B cell (primary cell): ENCODE measurements around the gene CHPF2. TPM values are rescaled to one million over a fixed set of nuclear protein-coding genes. Genes with fewer than 3 reads are reported as not detected.

Experiments
- ATAC-seq: fragments of 200-7000 bp; cut with Tn5 transposase; one replicate; pipeline ENCODE4 v1.10.0; 2021; ENCODE audit warnings: low read depth, mild to moderate bottlenecking, moderate number of reproducible peaks, moderate library complexity
- CTCF ChIA-PET: fragments of 350-600 bp; sonication (Branson Sonifier 250); formaldehyde crosslinking; loops from one replicate; lab custom pipeline; 2021; ENCODE audit warnings: antibody characterized with exemption, inconsistent platforms; lab: Charles Lee
- POLR2A ChIA-PET: fragments of 350-600 bp; sonication (Branson Sonifier 250); formaldehyde crosslinking; loops from one replicate; lab custom pipeline; 2021; ENCODE audit warnings: antibody characterized with exemption; lab: Charles Lee
- DNase-seq: peaks from one replicate; pipeline ENCODE4 v3.0.0; 2013
- H2AFZ ChIP-seq: 2 replicates; pipeline ENCODE4 v1.6.1; 2012; ENCODE audit warnings: mild to moderate bottlenecking, low read depth, low read length; ENCODE audit not compliant: insufficient read depth, poor library complexity, severe bottlenecking
- H3K27ac ChIP-seq, 2 donors: 1 replicate in 1 of 2; 2 replicates in 1 of 2; pipeline ENCODE4 v1.5.1; 2012 to 2013; ENCODE audit warnings: low read length in 2 of 2, mild to moderate bottlenecking in 2 of 2, moderate library complexity in 1 of 2
- H3K27me3 ChIP-seq, 4 experiments: fragments of 200-600 bp in 1 of 4; sonication (generic) in 1 of 4; replicated peaks in 1 of 4; 1 replicate in 2 of 4; 2 replicates in 2 of 4; pipeline versions ENCODE4 v1.6.1 to v1.7.0; 2013 to 2016; ENCODE audit warnings: low read length in 3 of 4, mild to moderate bottlenecking in 2 of 4, mixed read lengths in 1 of 4, moderate library complexity in 1 of 4; ENCODE audit not compliant: insufficient read depth in 4 of 4, control insufficient read depth in 3 of 4; ENCODE audit errors: control extremely low read depth in 1 of 4
- H3K36me3 ChIP-seq, 2 experiments: replicated peaks in 1 of 2; 1 replicate in 1 of 2; 2 replicates in 1 of 2; pipeline versions ENCODE4 v1.6.1 to v1.7.1; 2013; ENCODE audit warnings: low read length in 1 of 2; ENCODE audit not compliant: insufficient read depth in 2 of 2, control insufficient read depth in 1 of 2; ENCODE audit errors: control extremely low read depth in 1 of 2, extremely low read depth in 1 of 2
- H3K4me1 ChIP-seq, 2 donors: fragments of 200-600 bp in 1 of 2; sonication (generic) in 1 of 2; 1 replicate in 1 of 2; 2 replicates in 1 of 2; pipeline versions ENCODE4 v1.5.1 to v1.6.1; 2013 to 2017; ENCODE audit warnings: low read length in 2 of 2; ENCODE audit not compliant: control insufficient read depth in 2 of 2, insufficient read depth in 2 of 2
- H3K4me2 ChIP-seq: replicated peaks from 2 replicates; pipeline ENCODE3; 2012; ENCODE audit warnings: mild to moderate bottlenecking, low read depth, low read length; ENCODE audit not compliant: poor library complexity, severe bottlenecking
- H3K4me3 ChIP-seq, 5 experiments: fragments of 200-600 bp in 1 of 5; sonication (generic) in 1 of 5; 1 replicate in 3 of 5; 2 replicates in 2 of 5; pipeline versions ENCODE4 v1.5.1 to v1.7.0; 2011 to 2016; ENCODE audit warnings: low read length in 4 of 5, mild to moderate bottlenecking in 4 of 5, low read depth in 2 of 5, control low read depth in 1 of 5, moderate library complexity in 1 of 5; ENCODE audit not compliant: insufficient read depth in 1 of 5; ENCODE audit errors: control extremely low read depth in 1 of 5, extremely low read depth in 1 of 5
- H3K79me2 ChIP-seq: fragments of 200-600 bp; sonication (generic); one replicate; pipeline ENCODE4 v1.6.0; 2016; ENCODE audit warnings: low read length; ENCODE audit not compliant: control insufficient read depth, insufficient read depth
- H3K9ac ChIP-seq: fragments of 200-600 bp; sonication (generic); 2 replicates; pipeline ENCODE4 v1.6.1; 2017; ENCODE audit warnings: mild to moderate bottlenecking, low read length, moderate library complexity
- H3K9me3 ChIP-seq, 3 donors: one replicate each; pipeline versions ENCODE4 v1.6.1 to v1.7.1; 2013; ENCODE audit warnings: low read length in 2 of 3; ENCODE audit not compliant: control insufficient read depth in 2 of 3, insufficient read depth in 1 of 3; ENCODE audit errors: control extremely low read depth in 1 of 3
- H4K20me1 ChIP-seq: 2 replicates; pipeline ENCODE4 v1.6.0; 2012; ENCODE audit warnings: mild to moderate bottlenecking, low read length; ENCODE audit not compliant: insufficient read depth, control insufficient read depth, poor library complexity, severe bottlenecking
- H3K27ac Mint-ChIP-seq: one replicate; pipeline ENCODE4 v1.8.0; 2021; ENCODE audit warnings: mixed read lengths
- H3K27me3 Mint-ChIP-seq: one replicate; pipeline ENCODE4 v1.8.0; 2021; ENCODE audit warnings: mixed read lengths
- H3K4me1 Mint-ChIP-seq: one replicate; pipeline ENCODE4 v1.8.0; 2021; ENCODE audit warnings: mixed read lengths
- H3K4me3 Mint-ChIP-seq: one replicate; pipeline ENCODE4 v1.8.0; 2021; ENCODE audit warnings: mixed read lengths
- H3K9me3 Mint-ChIP-seq: one replicate; pipeline ENCODE4 v1.8.0; 2022; ENCODE audit warnings: mixed read lengths; ENCODE audit not compliant: insufficient read depth
- CTCF ChIP-seq: fragments of 200-600 bp; IDR thresholded peaks from one replicate; pipeline ENCODE4 v1.8.0; 2022; ENCODE audit warnings: antibody characterized with exemption, mild to moderate bottlenecking
- EZH2 ChIP-seq: IDR thresholded peaks from 2 replicates; pipeline ENCODE4 v1.6.1; 2012; ENCODE audit warnings: borderline replicate concordance, low read depth, mild to moderate bottlenecking, moderate library complexity, low read length; ENCODE audit not compliant: insufficient read depth, poor library complexity, severe bottlenecking
- WGBS: methylation state at CpG from one replicate; pipeline ENCODE4 v1.1.5; 2013; ENCODE audit warnings: missing lambda C conversion rate; ENCODE audit not compliant: insufficient coverage; 5-methylcytosine and 5-hydroxymethylcytosine counted together
- intact Hi-C: fragments of 100-400 bp; cut with micrococcal nuclease; formaldehyde crosslinking; loops from one replicate; pipeline ENCODE4 v1.10.0; 2022
- polyA plus RNA-seq: library from polyadenylated mRNA; depleted of rRNA; stranded (reverse); fragments of >200 nt; gene quantifications from 2 replicates; pipeline ENCODE4 v1.2.3, GENCODE V29; 2012
- total RNA-seq, 2 donors: library from RNA; stranded (reverse); fragments of 120-200 nt in 1 of 2; gene quantifications; 1 replicate in 1 of 2; 2 replicates in 1 of 2; pipeline versions ENCODE4 v1.2.3 to v1.2.4, GENCODE V29; 2013 to 2022

The CHPF2 gene
- total and polyA plus RNA-seq, 2 donors (not counting 1 experiment from before 2014, with no cell fraction given), result 39.4 to 39.9 TPM

GRCh38 chr7:151265351-151265931, 33.2 kb downstream of the CHPF2 start:
- intact Hi-C loops, result no loop called here

More at GRCh38 chr7:151265351-151265931, 33.2 kb downstream of the CHPF2 start:
- Histone ChIP-seq H3K4me1 (no peaks in the 10 kb centered on the region), H2AFZ (no peak overlapping the region), H4K20me1 (no peaks in the 10 kb centered on the region), H3K9me3 (peaks cover 0 to 8% (median 0%) of the 10 kb centered on the region in 3 donors), H3K79me2 (no peaks in the 10 kb centered on the region), H3K4me2 (no peak overlapping the region), H3K9ac (no peak overlapping the region), H3K36me3 (no peaks in the 10 kb centered on the region), H3K27ac (no peak overlapping the region), H3K27me3 (peaks cover 0 to 9% (median 0%) of the 10 kb centered on the region in 4 experiments), H3K4me3 (no peak overlapping the region)
- ChIA-PET CTCF (no interaction called here), POLR2A (no interaction called here)
- DNase-seq (no peak), ATAC-seq (no peak)
- TF ChIP-seq EZH2 (no peak), CTCF (no peak)
- no peak overlapping the region for H3K4me3 Mint-ChIP-seq
- peaks cover 31% of the 10 kb centered on the region for H3K27me3 Mint-ChIP-seq
- 96% methylated on average over 5 of the region's 9 CpGs for WGBS
- no peak overlapping the region for H3K27ac Mint-ChIP-seq
- no peaks in the 10 kb centered on the region for H3K9me3 Mint-ChIP-seq
- H3K4me1 Mint-ChIP-seq, result no peaks in the 10 kb centered on the region
